Gastroesophageal sphincter (tissue), 4 donors: ENCODE results near the gene TCAIM. TPM values are rescaled to one million over a fixed set of nuclear protein-coding genes. Genes with fewer than 3 reads are reported as not detected.
"Not testable (repeated sequence)": the region's sequence is repeated elsewhere in the genome, so short reads cannot be mapped to it uniquely, and the experiment has no call there.

Experiments
- ATAC-seq: fragments of 150-250 bp; one replicate; pipeline ENCODE4 v1.9.1; 2016; ENCODE audit warnings: mild to moderate bottlenecking, moderate library complexity
- H3K27ac ChIP-seq, 4 donors: fragments of 200-600 bp; sonication (generic) in 3 of 4; 1 replicate in 3 of 4; 2 replicates in 1 of 4; pipeline ENCODE4 v1.5.1; 2016 to 2019
- H3K27me3 ChIP-seq: fragments of 200-600 bp; sonication (generic); one replicate; pipeline ENCODE4 v1.5.1; 2019
- H3K36me3 ChIP-seq, 2 donors: fragments of 200-600 bp; sonication (generic); one replicate each; pipeline ENCODE4 v1.5.1; 2019; ENCODE audit warnings: control low read depth in 1 of 2
- H3K4me1 ChIP-seq, 3 donors: fragments of 200-600 bp; sonication (generic); 1 replicate in 2 of 3; 2 replicates in 1 of 3; pipeline ENCODE4 v1.5.1; 2016 to 2019; ENCODE audit warnings: control low read depth in 2 of 3
- H3K4me3 ChIP-seq, 2 donors: fragments of 200-600 bp; sonication (generic); one replicate each; pipeline ENCODE4 v1.5.1; 2019; ENCODE audit warnings: mild to moderate bottlenecking in 1 of 2, moderate library complexity in 1 of 2
- H3K9me3 ChIP-seq, 3 donors: fragments of 200-600 bp; sonication (generic); one replicate each; pipeline ENCODE4 v1.5.1; 2017 to 2019; ENCODE audit warnings: control low read depth in 2 of 3
- EP300 ChIP-seq: sonication (generic); formaldehyde crosslinking; IDR thresholded peaks from one replicate; pipeline ENCODE4 v1.6.1; 2017; ENCODE audit warnings: antibody characterized with exemption, mild to moderate bottlenecking
- POLR2A ChIP-seq, 2 donors: fragments of 450-650 bp; IDR thresholded peaks; one replicate each; pipeline ENCODE4 v1.6.1; 2017; ENCODE audit warnings: antibody characterized with exemption in 2 of 2, mild to moderate bottlenecking in 2 of 2, moderate library complexity in 1 of 2
- POLR2AphosphoS5 ChIP-seq: sonication (generic); formaldehyde crosslinking; IDR thresholded peaks from one replicate; pipeline ENCODE4 v1.6.1; 2017; ENCODE audit warnings: antibody characterized with exemption
- WGBS, 2 donors: methylation state at CpG; one replicate each; pipeline ENCODE4 v1.1.5; 2018; ENCODE audit warnings: low coverage in 1 of 2; 5-methylcytosine and 5-hydroxymethylcytosine counted together
- total RNA-seq, 4 donors: library from RNA; depleted of rRNA; stranded (reverse); fragments of >200 nt; gene quantifications; one replicate each; pipeline ENCODE4 v1.1.0, GENCODE V29; 2016
- TF ChIP-seq, protein P1 (sequence below), 4 experiments: fragments of 200-600 bp in 2 of 4; fragments of 450-650 bp in 2 of 4; sonication (generic) in 1 of 4; IDR thresholded peaks; one replicate each; pipeline ENCODE4 v1.5.1; 2017 to 2019; ENCODE audit warnings: antibody characterized with exemption in 4 of 4, mild to moderate bottlenecking in 2 of 4, moderate library complexity in 2 of 4

Gene TCAIM
- total RNA-seq, 4 donors from 2014 or later = 25.8 to 56.2 (median 45.9) TPM

DNA sequence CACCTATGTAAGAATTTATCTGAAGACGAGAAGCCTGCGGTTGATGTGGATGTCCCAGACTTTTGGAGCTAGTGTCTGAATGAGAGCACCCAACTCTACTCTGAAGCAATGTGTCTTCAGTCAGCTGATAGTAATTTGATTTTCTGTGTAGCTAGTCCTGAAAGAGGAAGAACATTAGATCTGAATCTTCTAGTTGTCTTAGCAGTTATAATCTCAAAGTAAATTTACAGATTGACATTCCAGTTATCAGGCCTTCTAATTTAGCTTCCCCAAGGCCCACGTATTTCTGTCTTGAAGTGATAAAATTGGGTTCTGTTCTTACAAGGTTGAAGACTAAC, 1.5 kb downstream of the TCAIM start:
- Histone ChIP-seq H3K9me3 (no peaks in the 10 kb centered on the region), H3K36me3 (no peaks in the 10 kb centered on the region), H3K27me3 (no peaks in the 10 kb centered on the region), H3K4me1 (peaks cover 0 to 53% (median 15%) of the 10 kb centered on the region in 3 donors), H3K4me3 (peak overlapping the region in 1 of 2 donors; percentile 59), H3K27ac (peak overlapping the region in 3 of 4 donors; percentile 95 to 100 (median 95))
- ATAC-seq = no peak
- 70 to 88% methylated on average over 2 of the region's 3 CpGs for WGBS, 2 donors
- TF ChIP-seq POLR2AphosphoS5 (no peak), EP300 (no peak), POLR2A (IDR thresholded peaks at IDR 0.05) (no peak)
- TF ChIP-seq, protein P1, sequence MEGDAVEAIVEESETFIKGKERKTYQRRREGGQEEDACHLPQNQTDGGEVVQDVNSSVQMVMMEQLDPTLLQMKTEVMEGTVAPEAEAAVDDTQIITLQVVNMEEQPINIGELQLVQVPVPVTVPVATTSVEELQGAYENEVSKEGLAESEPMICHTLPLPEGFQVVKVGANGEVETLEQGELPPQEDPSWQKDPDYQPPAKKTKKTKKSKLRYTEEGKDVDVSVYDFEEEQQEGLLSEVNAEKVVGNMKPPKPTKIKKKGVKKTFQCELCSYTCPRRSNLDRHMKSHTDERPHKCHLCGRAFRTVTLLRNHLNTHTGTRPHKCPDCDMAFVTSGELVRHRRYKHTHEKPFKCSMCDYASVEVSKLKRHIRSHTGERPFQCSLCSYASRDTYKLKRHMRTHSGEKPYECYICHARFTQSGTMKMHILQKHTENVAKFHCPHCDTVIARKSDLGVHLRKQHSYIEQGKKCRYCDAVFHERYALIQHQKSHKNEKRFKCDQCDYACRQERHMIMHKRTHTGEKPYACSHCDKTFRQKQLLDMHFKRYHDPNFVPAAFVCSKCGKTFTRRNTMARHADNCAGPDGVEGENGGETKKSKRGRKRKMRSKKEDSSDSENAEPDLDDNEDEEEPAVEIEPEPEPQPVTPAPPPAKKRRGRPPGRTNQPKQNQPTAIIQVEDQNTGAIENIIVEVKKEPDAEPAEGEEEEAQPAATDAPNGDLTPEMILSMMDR (IDR thresholded peaks at IDR 0.05) = no peak

DNA sequence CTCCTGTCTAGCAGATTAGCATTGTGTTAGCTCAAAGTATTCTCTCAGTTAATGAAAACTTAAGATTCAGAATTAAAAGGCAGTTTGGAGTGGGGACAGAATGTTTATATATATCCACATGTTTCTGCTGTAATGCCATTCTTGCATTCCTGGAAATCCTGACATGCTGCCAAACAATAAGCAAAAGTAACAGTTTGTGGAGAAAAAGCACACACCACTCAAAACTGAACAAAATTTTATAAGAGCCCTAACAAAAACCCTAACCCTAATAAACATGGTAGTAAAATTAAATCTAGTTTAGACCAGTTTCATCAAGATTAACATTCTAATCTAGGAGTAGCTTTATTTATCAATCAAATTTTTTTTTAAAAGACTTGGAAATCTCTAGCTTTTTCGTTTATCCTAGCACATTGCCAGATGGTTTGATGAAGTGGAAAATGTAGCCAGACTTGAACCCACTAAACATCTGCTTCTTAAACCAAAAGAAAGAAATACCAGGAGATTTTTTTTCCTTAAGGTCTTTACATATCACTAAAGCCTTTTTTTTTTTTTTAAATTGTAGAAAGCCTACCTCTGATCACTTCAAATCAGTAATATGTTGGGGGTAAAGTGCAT, 3.7 kb downstream of the TCAIM start:
- Histone ChIP-seq H3K4me1 (peaks cover 0 to 66% (median 15%) of the 10 kb centered on the region in 3 donors), H3K4me3 (no peak overlapping the region), H3K36me3 (no peaks in the 10 kb centered on the region), H3K9me3 (no peaks in the 10 kb centered on the region), H3K27me3 (no peaks in the 10 kb centered on the region), H3K27ac (peak overlapping the region; percentile 52 to 95 (median 66))
- 13 to 23% methylated on average over 1 of the region's 1 CpG for WGBS, 2 donors
- no peak for ATAC-seq
- TF ChIP-seq, protein P1 (IDR thresholded peaks at IDR 0.05) = no peak
- TF ChIP-seq POLR2A (IDR thresholded peaks at IDR 0.05) (no peak), POLR2AphosphoS5 (peak; percentile 56)

DNA sequence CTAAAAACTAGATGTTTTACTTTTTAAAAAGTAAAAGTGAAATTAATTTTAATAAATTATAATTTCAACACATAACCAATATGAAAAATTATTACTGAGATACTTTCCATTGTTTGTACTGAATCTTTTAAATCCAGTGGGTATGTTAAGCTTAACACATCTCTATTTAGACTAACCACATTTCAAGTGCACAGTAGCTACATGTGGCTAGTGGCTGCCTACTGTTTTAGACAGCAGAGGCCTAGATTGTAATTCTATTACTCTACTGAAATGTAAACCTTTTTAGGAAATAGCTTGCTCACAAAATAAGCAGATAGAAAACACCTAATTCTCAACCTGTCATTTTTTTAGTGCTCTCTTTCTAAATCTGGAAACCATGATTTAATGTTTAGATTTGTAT, 4.9 kb downstream of the TCAIM start:
- Histone ChIP-seq H3K4me3 (no peak overlapping the region), H3K36me3 (no peaks in the 10 kb centered on the region), H3K27me3 (no peaks in the 10 kb centered on the region), H3K9me3 (no peaks in the 10 kb centered on the region), H3K4me1 (peaks cover 0 to 65% (median 12%) of the 10 kb centered on the region in 3 donors), H3K27ac (peak overlapping the region in 2 of 4 donors; percentile 66 to 95)
- no peak for ATAC-seq
- TF ChIP-seq POLR2AphosphoS5 (no peak), EP300 (no peak)

DNA sequence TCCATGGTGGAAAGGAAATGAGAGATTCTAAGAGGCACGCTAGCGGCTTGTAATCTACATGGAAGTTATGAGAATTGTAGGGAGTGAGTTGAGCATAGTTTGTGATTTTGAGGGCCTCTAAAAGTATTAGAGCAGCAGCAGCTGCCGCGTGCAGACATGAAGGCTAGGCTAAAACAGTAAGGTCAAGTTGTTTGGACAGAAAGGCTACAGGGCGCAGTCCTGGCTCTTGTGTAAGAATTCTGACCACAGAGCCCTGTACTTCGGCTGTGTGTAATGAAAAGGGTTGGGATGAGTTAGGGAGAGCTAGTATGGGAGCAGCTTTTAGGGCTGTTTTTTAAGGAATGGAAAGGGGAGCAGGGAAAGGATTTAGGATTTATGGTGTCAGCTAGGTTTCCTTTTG, 8.0 kb downstream of the TCAIM start:
- H3K27me3 ChIP-seq, H3K4me3 ChIP-seq, H3K9me3 ChIP-seq, ATAC-seq, H3K36me3 ChIP-seq, H3K27ac ChIP-seq: not testable (repeated sequence)
- 85% methylated on average over 6 of the region's 6 CpGs for WGBS, 2 donors
- H3K4me1 ChIP-seq = peaks cover 0 to 40% (median 4%) of the 10 kb centered on the region in 3 donors

DNA sequence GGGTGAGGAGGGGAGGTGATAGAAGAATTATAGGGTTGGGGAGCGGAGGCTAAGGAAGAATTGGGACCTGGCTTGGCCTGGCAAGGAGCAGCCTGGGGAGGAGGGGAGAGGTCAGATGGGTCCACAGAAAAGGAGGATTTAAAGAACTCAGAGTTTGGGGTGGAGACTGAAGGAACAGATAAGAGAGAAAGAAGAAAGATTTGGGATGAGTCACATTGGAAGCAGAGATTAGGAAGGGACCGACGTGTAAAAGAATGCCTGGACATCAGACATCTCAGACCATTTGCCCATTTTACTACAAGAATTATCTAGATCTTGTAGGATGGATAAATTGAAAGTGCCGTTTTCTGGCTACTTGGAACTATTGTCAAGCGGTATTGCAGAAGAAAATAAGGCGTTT, 10.4 kb downstream of the TCAIM start:
- H3K27ac ChIP-seq = no peak overlapping the region
- H3K27me3 ChIP-seq = no peaks in the 10 kb centered on the region
- peaks cover 0 to 19% (median 0%) of the 10 kb centered on the region in 3 donors for H3K4me1 ChIP-seq
- H3K4me3 ChIP-seq = no peak overlapping the region
- H3K9me3 ChIP-seq = no peaks in the 10 kb centered on the region
- TF ChIP-seq POLR2A (IDR thresholded peaks at IDR 0.05) = no peak
- TF ChIP-seq POLR2AphosphoS5 = no peak
- no peak for ATAC-seq
- H3K36me3 ChIP-seq = no peaks in the 10 kb centered on the region
- WGBS, 2 donors = 72 to 88% methylated on average over 6 of the region's 6 CpGs

DNA sequence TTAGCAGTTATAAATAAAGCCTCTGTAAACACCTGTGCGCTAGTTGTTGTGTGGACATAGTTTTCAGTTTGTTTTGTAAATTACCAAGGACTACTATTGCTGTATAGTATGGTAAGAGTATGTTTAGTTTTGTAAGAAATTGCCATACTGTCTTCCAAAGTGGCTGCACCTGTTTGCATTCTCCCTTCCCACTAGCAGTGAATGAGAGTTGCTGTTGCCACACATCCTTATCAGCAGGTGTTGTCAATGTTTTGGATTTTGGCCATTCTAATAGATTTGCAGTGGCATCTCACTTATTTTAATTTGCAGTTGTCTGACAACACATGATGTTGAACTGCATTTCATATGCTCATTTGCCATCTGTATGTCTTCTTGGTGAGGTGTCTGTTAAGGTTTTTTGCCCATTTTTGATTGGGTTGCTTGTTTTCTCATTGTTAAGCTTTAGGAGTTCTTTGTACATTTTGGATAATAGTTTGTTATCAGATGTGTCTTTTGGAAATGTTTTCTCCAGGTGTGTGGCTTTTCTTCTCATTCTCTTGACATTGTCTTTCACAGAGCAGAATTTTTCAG, 14.9 kb downstream of the TCAIM start:
- peaks cover 0 to 5% of the 10 kb centered on the region in 2 donors for H3K36me3 ChIP-seq
- no peak overlapping the region for H3K4me3 ChIP-seq
- TF ChIP-seq EP300 (no peak), POLR2A (IDR thresholded peaks at IDR 0.05) (no peak), POLR2AphosphoS5 (no peak)
- TF ChIP-seq, protein P1 (IDR thresholded peaks at IDR 0.05) = no peak
- no peaks in the 10 kb centered on the region for H3K27me3 ChIP-seq
- H3K9me3 ChIP-seq = no peaks in the 10 kb centered on the region
- ATAC-seq = no peak
- WGBS, 2 donors = 100% methylated on average over 1 of the region's 1 CpG
- H3K27ac ChIP-seq = no peak overlapping the region
- peaks cover 0 to 16% (median 9%) of the 10 kb centered on the region in 3 donors for H3K4me1 ChIP-seq
